GOT3 (cell line): ENCODE data around the gene IQCB1.
A peak's percentile ranks its signal among the peaks of the same experiment; 100 is the strongest.
"Not testable (repeated sequence)": the region's sequence is repeated elsewhere in the genome, so short reads cannot be mapped to it uniquely, and the experiment has no call there.

ENCODE experiments used
- DNase-seq: peaks from one replicate; lab custom pipeline; 2025; ENCODE audit warnings: mixed read lengths; lab: John Stamatoyannopoulos, UW

Gene IQCB1

DNA sequence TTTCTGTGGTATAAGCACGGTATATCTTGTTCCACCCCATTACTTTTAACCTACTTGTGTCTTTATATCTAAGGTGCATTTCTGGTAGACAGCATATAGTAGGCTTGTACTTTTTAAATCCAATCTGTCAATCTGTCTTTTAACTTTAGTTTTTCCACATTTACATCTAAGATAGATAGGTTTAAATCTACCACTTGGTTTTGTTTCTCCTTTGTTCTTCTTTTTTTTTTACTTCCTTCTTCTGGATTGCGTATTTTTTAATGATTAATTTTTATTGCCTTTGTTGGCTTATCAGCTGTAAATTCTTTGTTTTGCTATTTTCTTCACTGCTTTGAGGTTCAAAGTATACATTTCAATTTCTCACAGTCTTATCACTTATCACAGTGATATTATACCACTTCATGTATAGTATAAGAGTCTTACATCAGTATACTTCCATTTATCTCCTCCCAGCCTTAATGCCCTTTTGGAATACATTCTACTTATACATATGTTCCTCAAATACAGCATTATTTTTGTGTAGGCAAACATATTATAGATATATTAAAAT, 31.0 kb downstream of the IQCB1 start:
- DNase-seq: no peak

- DNase-seq: no peak
These were observed 34.0 kb downstream of the IQCB1 start for GRCh38 chr3:121800906-121801305.

DNA sequence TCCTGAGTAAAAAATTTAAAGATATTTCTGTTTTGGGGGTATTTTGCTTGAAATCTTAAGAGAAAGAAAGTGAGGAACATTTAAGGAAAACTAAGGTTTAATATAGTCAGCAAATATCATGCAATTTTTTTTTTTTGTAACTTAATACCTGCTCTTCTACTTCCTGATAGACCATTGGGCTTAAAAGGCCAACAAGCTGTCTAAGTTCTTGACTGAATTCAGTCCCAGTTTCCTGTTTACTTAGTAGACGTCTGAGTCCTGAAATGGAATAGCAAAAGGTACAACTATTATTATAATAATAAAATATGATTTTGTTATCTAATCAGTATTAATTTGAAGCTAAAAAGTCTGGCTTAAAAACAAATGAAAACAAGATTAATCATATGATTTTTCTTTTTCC, 37.9 kb downstream of the IQCB1 start:
- no peak for DNase-seq

DNA sequence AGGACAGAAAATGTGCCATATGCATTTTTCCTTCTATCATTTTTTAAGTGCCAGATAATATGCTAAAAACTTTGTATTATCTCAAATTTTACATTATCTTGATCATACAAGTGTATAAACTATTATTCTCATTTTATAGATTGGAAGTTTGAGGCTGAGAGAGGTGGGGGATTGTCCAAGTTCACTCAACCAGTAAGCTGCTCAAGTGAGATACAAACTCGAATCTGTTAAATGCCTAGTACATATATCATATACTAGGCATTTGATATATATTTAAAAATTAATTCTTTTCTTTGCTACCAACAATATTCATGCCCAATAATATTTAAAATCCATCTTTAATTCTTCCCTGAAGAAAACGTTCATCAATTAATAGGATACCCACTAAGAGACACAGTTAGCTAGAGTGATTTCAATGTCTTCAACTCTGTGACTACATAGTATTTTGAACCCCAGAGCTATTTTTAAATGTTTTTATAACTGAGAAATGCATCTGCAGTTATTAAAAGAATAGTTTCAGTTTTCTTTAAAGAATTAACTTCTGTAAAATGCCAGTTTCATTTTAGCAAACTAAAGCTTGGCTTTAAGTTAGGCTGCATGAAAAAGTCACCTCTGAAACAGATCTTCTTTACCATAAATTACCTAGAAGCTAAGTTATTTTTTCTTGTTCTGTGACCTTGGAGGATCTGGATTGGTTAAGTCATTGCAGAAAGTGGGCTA, 40.4 kb downstream of the IQCB1 start:
- DNase-seq: no peak

DNA sequence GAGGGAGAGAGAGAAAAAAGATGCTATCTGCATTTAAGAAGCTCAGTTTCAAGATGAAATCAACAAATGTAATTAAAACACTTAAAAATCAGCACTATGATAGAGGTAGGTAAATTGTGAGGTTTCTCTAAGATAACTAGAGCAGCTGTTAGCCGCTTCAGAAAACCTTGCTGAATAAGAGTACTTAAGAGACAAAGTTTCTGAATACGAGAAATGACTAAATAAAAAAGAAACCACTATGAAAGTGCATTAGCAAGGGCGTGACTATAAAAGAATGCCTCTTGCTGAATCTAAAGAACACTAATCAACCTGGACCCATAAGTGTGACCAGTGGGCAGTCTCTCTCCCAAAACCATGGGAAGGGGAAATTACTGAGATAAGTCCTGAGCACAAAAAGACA, 41.8 kb downstream of the IQCB1 start:
- no peak for DNase-seq

- no peak for DNase-seq
These were observed 48.4 kb downstream of the IQCB1 start for GRCh38 chr3:121786485-121786884.

GRCh38 chr3:121782784-121783183, 52.1 kb downstream of the IQCB1 start:
- not testable (repeated sequence) for DNase-seq

- no peak for DNase-seq
These were observed 53.2 kb downstream of the IQCB1 start for GRCh38 chr3:121781611-121782010.

- DNase-seq: not testable (repeated sequence)
These were observed 59.8 kb downstream of the IQCB1 start for GRCh38 chr3:121775095-121775494.

DNA sequence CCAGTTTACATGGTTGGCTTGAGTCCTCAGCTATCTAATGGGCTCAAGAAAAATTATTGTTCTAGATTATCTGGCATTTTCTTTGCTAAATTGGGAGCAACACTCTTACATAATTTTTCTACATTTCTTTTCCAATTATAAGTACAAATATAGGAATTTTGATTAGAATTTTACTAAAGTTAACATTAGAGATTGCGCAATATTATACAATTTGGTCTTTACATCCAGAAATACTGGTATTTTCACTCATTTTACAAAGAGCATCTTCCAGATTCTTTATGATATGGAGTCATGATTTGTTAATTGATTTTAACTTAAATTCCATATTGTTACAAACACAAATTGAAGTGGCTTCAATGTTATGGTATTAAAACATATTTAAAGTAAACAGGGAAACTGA, 65.6 kb downstream of the IQCB1 start:
- no peak for DNase-seq

DNA sequence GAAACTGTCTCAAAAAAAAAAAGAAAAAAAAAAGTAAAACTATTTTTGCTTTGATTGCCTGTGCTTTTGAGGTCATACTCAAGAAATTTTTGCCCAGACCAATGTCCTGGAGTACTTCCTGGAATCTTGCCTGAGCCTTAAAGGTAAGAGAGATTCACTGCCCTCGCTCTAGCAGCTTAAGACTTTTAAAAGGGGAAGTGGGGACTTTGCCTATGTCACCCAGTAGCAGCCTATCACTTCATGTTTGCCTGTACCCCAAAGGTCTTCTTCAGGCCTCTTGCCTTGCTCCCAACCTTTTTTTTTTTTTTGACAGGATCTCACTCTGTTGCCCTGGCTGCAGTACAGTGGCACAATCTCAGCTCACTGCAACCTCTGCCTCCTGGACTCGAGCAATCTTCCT, 66.4 kb downstream of the IQCB1 start:
- DNase-seq: no peak

DNA sequence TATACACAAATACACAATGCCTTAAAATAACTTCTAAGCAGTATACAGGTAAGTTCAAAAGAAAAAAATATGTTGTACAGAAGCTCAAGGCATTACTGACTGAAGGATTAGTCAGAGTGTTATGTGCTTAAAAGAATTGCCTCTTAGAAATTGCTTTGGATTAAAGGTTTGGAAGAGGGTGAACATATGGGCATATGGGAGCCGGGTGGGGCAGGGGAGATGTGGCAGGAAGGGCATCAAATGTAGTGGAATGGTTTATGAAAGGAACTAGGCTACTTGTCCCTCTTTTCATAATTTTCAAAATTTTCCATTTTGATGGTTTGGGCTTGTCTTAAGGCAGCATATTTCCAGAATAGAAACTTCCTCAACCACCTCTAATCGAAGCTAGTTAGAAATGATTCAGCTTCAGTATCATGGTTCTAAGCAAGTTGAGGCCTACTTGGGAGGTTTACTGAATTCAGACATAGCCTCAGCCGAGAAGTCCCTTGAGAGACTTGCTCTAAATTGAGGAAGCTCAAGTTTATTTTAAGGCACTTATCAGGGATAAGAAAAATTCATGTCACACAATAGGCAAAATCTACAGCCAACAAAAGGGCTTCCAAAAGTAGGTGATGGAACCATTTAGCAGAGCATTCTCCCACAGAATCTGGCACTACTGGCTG, 75.2 kb downstream of the IQCB1 start:
- no peak for DNase-seq

- no peak for DNase-seq
These were observed 76.0 kb downstream of the IQCB1 start for GRCh38 chr3:121758727-121759450.

DNA sequence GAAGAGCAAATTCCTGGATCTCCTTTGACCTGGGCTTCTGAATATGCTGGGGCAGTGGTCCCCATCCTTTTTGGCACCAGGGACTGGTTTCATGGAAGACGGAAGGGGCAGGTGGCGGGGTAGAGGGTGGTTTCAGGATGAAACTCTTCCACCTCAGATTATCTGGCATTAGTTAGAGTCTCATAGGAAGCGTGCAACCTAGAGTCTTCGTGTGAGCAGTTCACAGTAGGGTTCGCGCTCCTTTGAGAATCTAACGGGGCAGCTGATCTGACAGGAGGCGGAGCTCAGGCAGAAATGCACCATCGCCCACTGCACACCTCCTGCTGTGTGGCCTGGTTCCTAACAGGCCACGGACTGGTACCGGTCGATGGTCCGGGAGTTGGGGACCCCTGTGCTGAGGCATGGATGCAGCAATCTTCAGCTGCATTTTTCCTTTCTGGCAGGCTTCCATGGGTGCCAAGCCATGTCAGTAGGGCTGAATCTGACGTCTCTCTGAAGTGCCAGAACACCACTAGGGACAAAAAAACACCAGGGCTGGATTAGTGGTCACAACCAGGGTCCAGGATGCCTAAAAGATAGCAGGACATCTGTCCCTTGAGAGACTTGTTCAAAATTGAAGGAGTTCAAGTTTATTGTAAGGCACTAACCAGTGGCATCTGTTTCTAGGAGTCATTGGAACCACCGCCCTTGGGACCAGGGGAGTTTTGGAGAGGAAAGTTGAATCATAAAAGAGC, 76.9 kb downstream of the IQCB1 start:
- no peak for DNase-seq

- no peak for DNase-seq
These were observed 77.6 kb downstream of the IQCB1 start for GRCh38 chr3:121757087-121757811.

GRCh38 chr3:121752772-121753171, 82.1 kb downstream of the IQCB1 start:
- DNase-seq: no peak

DNA sequence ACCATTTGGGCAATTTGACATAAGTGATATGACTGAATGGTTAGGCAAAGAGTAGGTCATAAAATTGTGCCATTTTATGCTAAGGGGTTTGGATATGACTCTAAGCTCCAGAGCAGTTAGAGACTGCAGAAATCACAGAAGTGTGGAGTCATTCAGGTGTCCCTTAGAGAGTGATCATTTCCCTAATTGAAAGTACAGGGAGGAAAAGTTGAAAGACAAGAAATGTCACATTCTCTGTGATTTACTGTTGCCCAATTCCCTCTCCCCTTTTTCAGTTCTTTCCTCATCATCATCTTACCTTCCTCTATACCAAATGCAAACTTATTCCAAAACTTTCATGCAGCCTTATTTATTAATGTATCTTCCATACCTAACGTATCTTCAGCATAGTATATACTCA, 82.6 kb downstream of the IQCB1 start:
- DNase-seq: no peak

DNA sequence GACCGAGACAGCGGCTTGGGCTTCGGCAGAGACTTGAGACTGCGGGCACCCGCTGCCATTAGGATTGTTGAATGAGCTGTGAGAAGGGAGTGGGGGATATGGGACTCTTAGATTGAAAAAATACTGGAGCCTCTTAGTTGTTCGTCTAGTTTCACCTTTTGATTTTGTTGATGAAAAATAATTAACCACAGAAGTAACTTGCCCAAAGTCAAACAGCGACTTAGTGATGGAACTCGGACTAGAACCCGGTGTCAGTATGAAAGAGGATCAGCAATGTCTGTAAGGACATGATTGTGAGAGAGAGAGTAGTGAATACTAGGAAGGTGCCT, 84.8 kb downstream of the IQCB1 start:
- no peak for DNase-seq

- peak; percentile 83 for DNase-seq
These were observed 85.4 kb downstream of the IQCB1 start, which contains the start of gene GOLGB1 for GRCh38 chr3:121749276-121750086. Gene GOLGB1 (minus strand): TSS chr3:121749741. CDS start chr3:121730971, 18,770 bp downstream.

GRCh38 chr3:121748680-121749275, 86.1 kb downstream of the IQCB1 start:
- DNase-seq: no peak
